Endothelial cell of umbilical vein (primary cell): ENCODE measurements around the gene LGALS7B. TPM values are rescaled to one million over a fixed set of nuclear protein-coding genes. Genes with fewer than 3 reads are reported as not detected.
A peak's percentile ranks its signal among the peaks of the same experiment; 100 is the strongest.

Source experiments
- BruUV-seq: library from RNA; stranded (reverse); fragments of 400-500 nt; replicated peaks from 2 replicates; lab custom pipeline; 2021; lab: Mats Ljungman, UMichigan
- CTCF ChIA-PET: fragments of 300-600, 350-600 bp; sonication (Branson Sonifier 250); formaldehyde crosslinking; loops from one replicate; lab custom pipeline; 2021; ENCODE audit warnings: antibody characterized with exemption, inconsistent platforms; lab: Charles Lee
- POLR2A ChIA-PET: fragments of 300-600, 350-600 bp; sonication (Branson Sonifier 250); formaldehyde crosslinking; loops from one replicate; lab custom pipeline; 2021; ENCODE audit warnings: antibody characterized with exemption, inconsistent platforms; lab: Charles Lee
- DNase-seq: peaks from one replicate; pipeline ENCODE4 v3.0.0-alpha.2; 2011; ENCODE audit warnings: low read depth, low spot score
- FAIRE-seq: peaks from 2 replicates; lab custom pipeline; 2011; peaks lifted over from hg19 to GRCh38; lab: Jason Lieb, UNC
- H2AFZ ChIP-seq: 2 replicates; pipeline ENCODE4 v1.6.0; 2012; ENCODE audit warnings: low read depth, low read length, control low read depth, inconsistent platforms
- H3K27ac ChIP-seq: 2 replicates; pipeline ENCODE4 v1.5.1; 2011; ENCODE audit warnings: low read depth, mild to moderate bottlenecking, control low read depth, low read length, moderate library complexity; ENCODE audit not compliant: insufficient read depth
- H3K27me3 ChIP-seq, 2 experiments: 2 replicates each; pipeline versions ENCODE4 v1.6.0 to v1.6.1; 2011; ENCODE audit warnings: low read length in 2 of 2, mixed read lengths in 1 of 2; ENCODE audit not compliant: control insufficient read depth in 2 of 2, insufficient read depth in 2 of 2
- H3K36me3 ChIP-seq, 2 experiments: 2 replicates in 1 of 2; 3 replicates in 1 of 2; pipeline ENCODE4 v1.5.1; 2011; ENCODE audit warnings: low read length in 2 of 2, mild to moderate bottlenecking in 1 of 2, moderate library complexity in 1 of 2; ENCODE audit not compliant: control insufficient read depth in 2 of 2, insufficient read depth in 2 of 2; ENCODE audit errors: extremely low read depth in 1 of 2
- H3K4me1 ChIP-seq: 3 replicates; pipeline ENCODE4 v1.5.1; 2011; ENCODE audit warnings: mild to moderate bottlenecking, low read length; ENCODE audit not compliant: control insufficient read depth, insufficient read depth; ENCODE audit errors: extremely low read depth
- H3K4me2 ChIP-seq: 2 replicates; pipeline ENCODE4 v1.6.1; 2011; ENCODE audit warnings: low read length, control low read depth, mixed read lengths; ENCODE audit not compliant: insufficient read depth
- H3K4me3 ChIP-seq, 3 experiments: fragments of 200-600 bp in 1 of 3; sonication (generic), shearing (Covaris generic) in 1 of 3; replicated peaks in 1 of 3; 2 replicates each; pipeline ENCODE4 v1.5.1; 2011 to 2016; ENCODE audit warnings: control low read depth in 3 of 3, low read length in 3 of 3, mild to moderate bottlenecking in 2 of 3, inconsistent platforms in 1 of 3, low read depth in 1 of 3, moderate library complexity in 1 of 3; ENCODE audit not compliant: insufficient read depth in 1 of 3
- H3K79me2 ChIP-seq: 2 replicates; pipeline ENCODE4 v1.6.0; 2012; ENCODE audit warnings: low read length, inconsistent platforms; ENCODE audit not compliant: control insufficient read depth, insufficient read depth
- H3K9ac ChIP-seq: replicated peaks from 2 replicates; pipeline ENCODE3; 2011; ENCODE audit warnings: low read length, control low read depth; ENCODE audit not compliant: insufficient read depth; ENCODE audit errors: extremely low read depth
- H3K9me1 ChIP-seq: replicated peaks from 3 replicates; pipeline ENCODE4 v1.6.0; 2011; ENCODE audit warnings: mild to moderate bottlenecking, low read length; ENCODE audit not compliant: control insufficient read depth, insufficient read depth; ENCODE audit errors: extremely low read depth
- H3K9me3 ChIP-seq: replicated peaks from 2 replicates; pipeline ENCODE4 v1.5.1; 2012; ENCODE audit warnings: low read length, inconsistent platforms; ENCODE audit not compliant: control insufficient read depth, insufficient read depth
- H4K20me1 ChIP-seq: replicated peaks from 2 replicates; pipeline ENCODE3; 2011; ENCODE audit warnings: mild to moderate bottlenecking, low read length; ENCODE audit not compliant: control insufficient read depth, insufficient read depth; ENCODE audit errors: extremely low read depth
- EZH2 ChIP-seq: IDR thresholded peaks from 2 replicates; pipeline ENCODE4 v1.6.1; 2012; ENCODE audit warnings: borderline replicate concordance, low read depth, mild to moderate bottlenecking, moderate library complexity, low read length, inconsistent platforms; ENCODE audit not compliant: severe bottlenecking
- FOS ChIP-seq: IDR thresholded peaks from 2 replicates; pipeline ENCODE4 v1.6.1; 2011; ENCODE audit warnings: mild to moderate bottlenecking, low read length, moderate library complexity, borderline replicate concordance; ENCODE audit not compliant: insufficient read depth
- GATA2 ChIP-seq: IDR thresholded peaks from 2 replicates; pipeline ENCODE4 v1.7.0; 2011; ENCODE audit warnings: low read depth, mild to moderate bottlenecking, moderate library complexity, mixed read lengths, low read length; ENCODE audit not compliant: insufficient read length, insufficient read depth
- JUN ChIP-seq: IDR thresholded peaks from 2 replicates; pipeline ENCODE4 v1.6.1; 2011; ENCODE audit warnings: borderline replicate concordance, low read depth; ENCODE audit not compliant: insufficient read length, insufficient read depth
- MYC ChIP-seq: IDR thresholded peaks from one replicate; pipeline ENCODE4 v1.6.1; 2011; ENCODE audit warnings: mild to moderate bottlenecking, low read depth, low read length
- POLR2A ChIP-seq: IDR thresholded peaks from 2 replicates; pipeline ENCODE4 v1.6.1; 2012; ENCODE audit warnings: low read depth, mild to moderate bottlenecking, control low read depth, low read length
- POLR2AphosphoS5 ChIP-seq: IDR thresholded peaks from 2 replicates; pipeline ENCODE4 v1.6.1; 2012; ENCODE audit warnings: low read depth, mild to moderate bottlenecking, control low read depth, low read length, moderate library complexity; ENCODE audit not compliant: insufficient read depth
- dilution Hi-C: fragments of 300-500 bp; cut with MboI; formaldehyde crosslinking; loops from one replicate; pipeline ENCODE4 v1.15.0; 2019; ENCODE audit warnings: low sequenced_read_pairs; ENCODE audit not compliant: extremely low pct_ligation_motif_present
- intact Hi-C: fragments of 100-400 bp; cut with micrococcal nuclease; formaldehyde crosslinking; loops from one replicate; pipeline ENCODE4 v1.10.0; 2022
- polyA plus RNA-seq, 4 experiments: library from polyadenylated mRNA; depleted of rRNA in 3 of 4; stranded (reverse) in 3 of 4; unstranded in 1 of 4; fragments of >200 nt; gene quantifications; 2 replicates each; pipeline versions ENCODE4 v1.2.1 to v1.2.3, GENCODE V29; 2011 to 2012; ENCODE audit warnings: missing spikeins in 1 of 4
- total RNA-seq: library from RNA; stranded (reverse); gene quantifications from 2 replicates; pipeline ENCODE4 v1.2.3, GENCODE V29; 2021
- TF ChIP-seq, protein P1 (sequence below): IDR thresholded peaks from 2 replicates; pipeline ENCODE4 v1.6.1; 2011; ENCODE audit not compliant: insufficient read depth, insufficient read length
- TF ChIP-seq, protein P2 (sequence below), 2 donors: IDR thresholded peaks; 1 replicate in 1 of 2; 2 replicates in 1 of 2; pipeline ENCODE4 v1.5.1; 2011; ENCODE audit warnings: low read length in 2 of 2, mild to moderate bottlenecking in 2 of 2, moderate library complexity in 2 of 2, control low read depth in 1 of 2, inconsistent platforms in 1 of 2, low read depth in 1 of 2; ENCODE audit not compliant: insufficient read depth in 1 of 2; ENCODE audit errors: extremely low read depth in 1 of 2

LGALS7B gene
- total and polyA plus RNA-seq, 2 donors (not counting 3 experiments of a cell fraction or from before 2014, with no cell fraction given), result not detected

DNA sequence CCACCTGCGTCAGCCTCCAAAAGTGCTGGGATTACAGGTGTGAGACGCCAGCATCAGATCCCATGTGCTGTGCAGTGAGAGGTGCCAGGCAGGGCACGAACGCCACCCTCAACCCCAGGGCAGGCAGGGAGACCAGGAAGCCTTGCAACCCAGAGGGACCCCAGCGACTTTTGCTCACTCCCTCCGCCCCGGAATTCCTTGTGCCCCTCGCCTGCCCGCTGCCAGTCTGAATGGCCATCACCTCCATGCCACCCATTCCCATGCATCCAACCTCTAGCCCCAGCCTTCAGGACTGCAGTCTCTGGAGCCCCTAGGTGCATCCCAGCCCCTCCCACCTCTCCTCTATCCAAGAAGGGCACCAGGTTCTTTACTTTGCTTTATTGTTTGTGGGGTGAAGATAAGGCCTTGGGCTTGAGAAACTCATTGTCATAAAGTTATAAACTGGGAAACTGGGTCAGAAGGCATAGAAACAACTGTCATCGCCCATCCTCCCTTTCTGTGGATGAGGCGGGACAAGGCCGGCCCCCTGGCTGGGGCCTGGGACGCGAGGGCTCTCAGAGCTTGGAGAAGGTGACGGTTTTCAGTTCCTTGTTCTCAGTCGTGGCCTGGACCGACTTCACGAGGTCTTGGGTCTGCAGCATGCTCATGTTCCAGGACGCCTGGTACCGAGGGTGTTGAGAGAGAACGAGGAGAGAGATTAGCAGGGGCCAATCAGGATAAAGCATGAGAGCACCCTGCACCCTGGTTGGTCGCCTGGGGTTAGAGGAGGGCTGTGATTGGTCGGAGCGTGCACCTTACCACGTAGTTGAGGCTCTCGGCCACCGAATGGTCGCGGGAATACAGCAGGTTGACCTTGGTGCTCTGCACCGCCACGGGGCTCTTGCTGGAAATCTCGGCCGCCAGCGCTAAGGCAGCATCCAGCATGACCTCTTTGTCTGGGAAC is 26.3 kb downstream of the LGALS7B start:
- CTCF ChIA-PET, result interaction anchor here (1.1 kb wide), 1 partner anchor 72 kb away, joined by 3 read pairs; no protein-coding TSS in a partner anchor
- intact Hi-C loops (no loop called here), dilution Hi-C loops (no loop called here)
- no peaks in the 10 kb centered on the region for H3K9me1 ChIP-seq
- no peaks in the 10 kb centered on the region for H3K4me1 ChIP-seq
- POLR2A ChIA-PET, result no interaction called here
- peaks cover 0 to 13% of the 10 kb centered on the region in 2 experiments for H3K36me3 ChIP-seq
- no peak overlapping the region for H3K4me2 ChIP-seq
- H4K20me1 ChIP-seq, result no peaks in the 10 kb centered on the region
- TSS peak; percentile 48 for BruUV-seq
- H3K9me3 ChIP-seq, result no peaks in the 10 kb centered on the region
- H3K9ac ChIP-seq, result no peak overlapping the region
- H2AFZ ChIP-seq, result no peak overlapping the region
- H3K4me3 ChIP-seq, result no peak overlapping the region
- no peak overlapping the region for H3K27ac ChIP-seq
- H3K79me2 ChIP-seq, result no peaks in the 10 kb centered on the region
- H3K27me3 ChIP-seq, result no peaks in the 10 kb centered on the region
- FAIRE-seq, result no peak
- DNase-seq, result no peak
- no peak for TF ChIP-seq MYC
- TF ChIP-seq, protein P1, sequence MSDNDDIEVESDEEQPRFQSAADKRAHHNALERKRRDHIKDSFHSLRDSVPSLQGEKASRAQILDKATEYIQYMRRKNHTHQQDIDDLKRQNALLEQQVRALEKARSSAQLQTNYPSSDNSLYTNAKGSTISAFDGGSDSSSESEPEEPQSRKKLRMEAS, result no peak
- TF ChIP-seq POLR2AphosphoS5, result no peak
- TF ChIP-seq EZH2, result no peak
- TF ChIP-seq, protein P2, sequence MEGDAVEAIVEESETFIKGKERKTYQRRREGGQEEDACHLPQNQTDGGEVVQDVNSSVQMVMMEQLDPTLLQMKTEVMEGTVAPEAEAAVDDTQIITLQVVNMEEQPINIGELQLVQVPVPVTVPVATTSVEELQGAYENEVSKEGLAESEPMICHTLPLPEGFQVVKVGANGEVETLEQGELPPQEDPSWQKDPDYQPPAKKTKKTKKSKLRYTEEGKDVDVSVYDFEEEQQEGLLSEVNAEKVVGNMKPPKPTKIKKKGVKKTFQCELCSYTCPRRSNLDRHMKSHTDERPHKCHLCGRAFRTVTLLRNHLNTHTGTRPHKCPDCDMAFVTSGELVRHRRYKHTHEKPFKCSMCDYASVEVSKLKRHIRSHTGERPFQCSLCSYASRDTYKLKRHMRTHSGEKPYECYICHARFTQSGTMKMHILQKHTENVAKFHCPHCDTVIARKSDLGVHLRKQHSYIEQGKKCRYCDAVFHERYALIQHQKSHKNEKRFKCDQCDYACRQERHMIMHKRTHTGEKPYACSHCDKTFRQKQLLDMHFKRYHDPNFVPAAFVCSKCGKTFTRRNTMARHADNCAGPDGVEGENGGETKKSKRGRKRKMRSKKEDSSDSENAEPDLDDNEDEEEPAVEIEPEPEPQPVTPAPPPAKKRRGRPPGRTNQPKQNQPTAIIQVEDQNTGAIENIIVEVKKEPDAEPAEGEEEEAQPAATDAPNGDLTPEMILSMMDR (IDR thresholded peaks at IDR 0.05; ENCODE audit: extremely low read depth in 1 of 2, insufficient read depth in 1 of 2, low read depth in 1 of 2, low read length in 2 of 2), result no peak
- no peak for TF ChIP-seq FOS
- TF ChIP-seq POLR2A, result no peak
- no peak for TF ChIP-seq GATA2
- TF ChIP-seq JUN, result no peak
